Right atrium auricular region (tissue), 2 donors: ENCODE data around the gene TSR3. TPM values are rescaled to one million over a fixed set of nuclear protein-coding genes. Genes with fewer than 3 reads are reported as not detected.

Source experiments
- DNase-seq: peaks from one replicate; pipeline ENCODE4 v3.0.0-alpha.2; 2019; ENCODE audit warnings: low spot score
- H3K27ac ChIP-seq, 2 donors: fragments of 200-600 bp; sonication (generic); 1 replicate in 1 of 2; 2 replicates in 1 of 2; pipeline ENCODE4 v1.5.1; 2016 to 2019
- H3K27me3 ChIP-seq, 2 donors: fragments of 200-600 bp; sonication (generic); one replicate each; pipeline versions ENCODE4 v1.5.1 to v1.6.0; 2017 to 2019
- H3K36me3 ChIP-seq: fragments of 200-600 bp; sonication (generic); one replicate; pipeline ENCODE4 v1.5.1; 2016
- H3K4me1 ChIP-seq, 2 donors: fragments of 200-600 bp; sonication (generic); one replicate each; pipeline versions ENCODE4 v1.5.1 to v1.6.0; 2017 to 2019
- H3K4me3 ChIP-seq, 2 donors: fragments of 200-600 bp; sonication (generic); 1 replicate in 1 of 2; 2 replicates in 1 of 2; pipeline ENCODE4 v1.5.1; 2017 to 2019; ENCODE audit warnings: mild to moderate bottlenecking in 1 of 2, moderate library complexity in 1 of 2
- H3K9me3 ChIP-seq, 2 donors: fragments of 200-600 bp; sonication (generic); one replicate each; pipeline ENCODE4 v1.5.1; 2019
- total RNA-seq, 2 donors: library from RNA; depleted of rRNA; stranded (reverse); fragments of >200 nt; gene quantifications; one replicate each; pipeline ENCODE4 v1.1.0, GENCODE V29; 2016
- TF ChIP-seq, protein P1 (sequence below), 2 donors: fragments of 200-600 bp; sonication (generic); IDR thresholded peaks; one replicate each; pipeline ENCODE4 v1.5.1; 2019; ENCODE audit warnings: antibody characterized with exemption in 2 of 2

Gene TSR3
- total RNA-seq, 2 donors from 2014 or later: 72.8 to 73.7 TPM

DNA sequence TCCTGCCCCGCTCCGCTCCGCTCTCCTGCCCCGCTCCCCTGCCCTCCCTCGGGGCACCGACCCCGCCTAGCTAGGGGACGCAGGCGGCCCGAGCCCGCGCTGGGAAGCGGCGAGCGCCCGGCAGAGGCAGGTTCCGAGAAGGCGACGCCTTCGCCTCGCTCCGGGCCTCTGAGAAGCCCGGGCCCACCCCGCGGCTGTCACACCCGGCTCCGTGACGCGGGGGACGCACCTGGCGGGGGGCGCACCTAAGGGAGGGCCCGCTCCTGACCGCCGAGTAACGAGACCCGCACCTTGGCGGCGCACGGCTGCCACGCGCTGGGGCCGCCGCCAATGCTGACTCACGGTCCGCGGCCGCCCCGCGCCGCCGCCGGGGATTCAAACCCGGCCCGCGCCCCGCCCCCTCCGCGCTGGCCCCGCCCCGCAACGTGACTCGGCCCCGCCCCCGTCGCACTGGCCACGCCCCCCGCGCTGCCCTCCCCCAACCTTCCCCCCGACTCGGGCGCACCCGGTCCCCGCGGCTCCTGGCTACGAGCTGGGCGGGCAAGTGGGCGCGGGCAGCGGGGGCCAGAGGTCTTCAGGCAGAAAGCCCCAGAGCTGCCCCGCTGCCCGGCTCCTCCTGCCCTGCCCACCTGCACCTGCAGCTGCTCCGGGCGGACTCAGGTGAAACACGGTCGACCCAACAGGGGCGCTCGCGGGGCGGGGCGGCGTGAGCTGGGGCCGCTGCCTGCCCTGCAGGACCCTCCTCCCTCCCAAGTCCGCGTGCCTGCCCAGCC, 27.8 kb upstream of the TSR3 start:
- no peaks in the 10 kb centered on the region for H3K9me3 ChIP-seq
- H3K27ac ChIP-seq: peak overlapping the region; percentile 82 to 89
- no peaks in the 10 kb centered on the region for H3K27me3 ChIP-seq
- TF ChIP-seq, protein P1, sequence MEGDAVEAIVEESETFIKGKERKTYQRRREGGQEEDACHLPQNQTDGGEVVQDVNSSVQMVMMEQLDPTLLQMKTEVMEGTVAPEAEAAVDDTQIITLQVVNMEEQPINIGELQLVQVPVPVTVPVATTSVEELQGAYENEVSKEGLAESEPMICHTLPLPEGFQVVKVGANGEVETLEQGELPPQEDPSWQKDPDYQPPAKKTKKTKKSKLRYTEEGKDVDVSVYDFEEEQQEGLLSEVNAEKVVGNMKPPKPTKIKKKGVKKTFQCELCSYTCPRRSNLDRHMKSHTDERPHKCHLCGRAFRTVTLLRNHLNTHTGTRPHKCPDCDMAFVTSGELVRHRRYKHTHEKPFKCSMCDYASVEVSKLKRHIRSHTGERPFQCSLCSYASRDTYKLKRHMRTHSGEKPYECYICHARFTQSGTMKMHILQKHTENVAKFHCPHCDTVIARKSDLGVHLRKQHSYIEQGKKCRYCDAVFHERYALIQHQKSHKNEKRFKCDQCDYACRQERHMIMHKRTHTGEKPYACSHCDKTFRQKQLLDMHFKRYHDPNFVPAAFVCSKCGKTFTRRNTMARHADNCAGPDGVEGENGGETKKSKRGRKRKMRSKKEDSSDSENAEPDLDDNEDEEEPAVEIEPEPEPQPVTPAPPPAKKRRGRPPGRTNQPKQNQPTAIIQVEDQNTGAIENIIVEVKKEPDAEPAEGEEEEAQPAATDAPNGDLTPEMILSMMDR (IDR thresholded peaks at IDR 0.05): no peak
- H3K36me3 ChIP-seq: peaks cover 11% of the 10 kb centered on the region
- peak overlapping the region; percentile 47 to 70 for H3K4me3 ChIP-seq
- peaks cover 0 to 25% of the 10 kb centered on the region in 2 donors for H3K4me1 ChIP-seq
- no peak for DNase-seq

DNA sequence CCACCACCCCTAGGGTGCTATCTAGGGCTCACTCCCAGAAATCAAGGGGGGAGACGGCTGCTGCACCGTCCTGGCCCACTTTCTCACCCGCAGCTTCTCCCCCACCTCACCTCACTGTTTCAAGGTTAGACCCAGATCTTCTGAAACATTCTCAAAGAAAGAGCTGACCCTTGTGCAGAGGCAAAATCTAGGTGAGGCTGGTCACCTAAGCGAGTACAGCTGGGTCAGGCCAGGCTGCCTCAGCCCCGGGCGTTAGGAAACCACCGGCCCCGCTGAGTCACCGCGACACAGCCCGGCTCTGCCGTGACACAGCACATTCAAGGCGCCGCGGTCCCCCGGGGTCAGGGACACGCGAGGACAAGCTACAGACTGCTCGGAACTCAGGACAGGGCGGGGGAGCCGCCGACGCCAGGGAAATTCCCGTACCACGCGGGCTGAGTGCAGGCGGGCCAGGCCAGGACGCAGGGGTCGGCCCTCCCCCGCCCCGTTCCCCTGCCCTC, 27.2 kb upstream of the TSR3 start:
- DNase-seq: peak; percentile 92
- Histone ChIP-seq H3K9me3 (no peaks in the 10 kb centered on the region), H3K4me3 (peak overlapping the region; percentile 47 to 70), H3K27ac (peak overlapping the region; percentile 82 to 89), H3K4me1 (peaks cover 0 to 25% of the 10 kb centered on the region in 2 donors), H3K36me3 (peaks cover 11% of the 10 kb centered on the region), H3K27me3 (no peaks in the 10 kb centered on the region)
- TF ChIP-seq, protein P1 (IDR thresholded peaks at IDR 0.05): no peak

DNA sequence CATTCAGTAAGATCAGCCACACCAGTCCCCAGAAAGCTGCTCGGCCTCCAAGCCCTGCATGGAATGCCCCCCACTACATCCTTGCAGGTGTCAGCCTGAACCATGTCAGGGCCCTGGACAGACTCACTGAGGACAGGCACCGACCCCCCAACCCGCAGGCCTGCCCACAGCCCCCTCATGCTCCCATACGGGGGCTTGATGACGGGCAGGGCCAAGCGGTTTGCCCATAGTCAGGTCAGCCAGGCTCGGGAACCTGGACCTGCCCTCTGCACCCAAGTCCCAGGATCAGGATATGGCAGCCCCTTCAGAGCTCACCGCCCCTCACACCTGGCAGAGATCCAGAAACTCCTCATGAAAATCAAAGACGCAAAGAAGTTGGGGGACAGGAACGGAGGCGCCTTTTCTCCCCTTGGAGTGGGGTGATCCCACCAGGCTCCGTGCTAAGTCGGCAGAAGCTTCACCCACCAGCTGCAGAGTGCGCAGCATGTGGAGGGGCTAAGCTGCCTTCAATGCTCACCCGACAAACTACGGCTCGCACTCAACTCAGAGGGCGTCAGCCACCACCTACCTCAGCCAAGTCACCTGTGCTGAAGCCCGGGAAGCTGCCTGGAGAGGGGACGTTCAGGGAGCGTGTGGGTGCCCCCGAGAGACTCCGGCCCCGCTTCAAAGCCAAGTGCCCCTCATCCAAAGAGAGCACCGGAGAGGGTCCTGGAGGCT, 26.6 kb upstream of the TSR3 start:
- H3K27me3 ChIP-seq: no peaks in the 10 kb centered on the region
- no peaks in the 10 kb centered on the region for H3K9me3 ChIP-seq
- peak overlapping the region in 1 of 2 donors; percentile 70 for H3K4me3 ChIP-seq
- no peak for DNase-seq
- peaks cover 5% of the 10 kb centered on the region for H3K36me3 ChIP-seq
- peak overlapping the region; percentile 82 to 89 for H3K27ac ChIP-seq
- TF ChIP-seq, protein P1 (IDR thresholded peaks at IDR 0.05): no peak
- H3K4me1 ChIP-seq: peaks cover 0 to 25% of the 10 kb centered on the region in 2 donors

DNA sequence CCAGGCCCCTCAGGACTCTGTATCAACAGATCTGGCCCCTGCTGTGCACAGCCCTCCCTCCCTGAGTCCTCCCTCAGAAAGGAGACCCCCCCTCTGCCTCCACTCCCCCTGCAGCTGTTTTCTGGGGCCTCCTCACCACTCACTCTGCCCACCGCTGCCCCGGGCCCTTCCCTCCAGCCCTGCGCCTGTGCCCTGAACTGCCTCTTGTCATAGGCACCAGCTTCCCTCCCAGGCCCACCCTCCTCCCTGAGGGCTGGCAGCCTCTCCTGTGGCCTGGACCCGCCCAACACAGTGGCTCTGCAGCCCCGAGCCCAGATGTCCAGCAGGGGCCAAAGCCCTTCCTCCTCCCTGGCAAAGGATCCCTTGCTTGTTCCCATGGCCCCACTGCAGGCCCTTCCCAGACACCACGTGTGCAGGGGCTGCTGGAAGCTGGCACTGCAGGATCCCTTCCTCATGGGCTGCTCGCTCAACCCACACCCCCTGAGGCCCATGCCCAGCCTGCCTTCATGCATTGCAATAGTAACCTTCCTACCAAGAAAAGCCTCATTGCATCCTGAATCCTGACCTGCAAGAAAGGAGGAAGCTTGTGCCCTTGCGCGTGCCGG, 25.8 kb upstream of the TSR3 start:
- no peak for DNase-seq
- TF ChIP-seq, protein P1 (IDR thresholded peaks at IDR 0.05): no peak
- H3K36me3 ChIP-seq: no peaks in the 10 kb centered on the region
- H3K9me3 ChIP-seq: no peaks in the 10 kb centered on the region
- no peak overlapping the region for H3K4me3 ChIP-seq
- no peak overlapping the region for H3K27ac ChIP-seq
- H3K27me3 ChIP-seq: no peaks in the 10 kb centered on the region
- H3K4me1 ChIP-seq: peaks cover 0 to 25% of the 10 kb centered on the region in 2 donors

DNA sequence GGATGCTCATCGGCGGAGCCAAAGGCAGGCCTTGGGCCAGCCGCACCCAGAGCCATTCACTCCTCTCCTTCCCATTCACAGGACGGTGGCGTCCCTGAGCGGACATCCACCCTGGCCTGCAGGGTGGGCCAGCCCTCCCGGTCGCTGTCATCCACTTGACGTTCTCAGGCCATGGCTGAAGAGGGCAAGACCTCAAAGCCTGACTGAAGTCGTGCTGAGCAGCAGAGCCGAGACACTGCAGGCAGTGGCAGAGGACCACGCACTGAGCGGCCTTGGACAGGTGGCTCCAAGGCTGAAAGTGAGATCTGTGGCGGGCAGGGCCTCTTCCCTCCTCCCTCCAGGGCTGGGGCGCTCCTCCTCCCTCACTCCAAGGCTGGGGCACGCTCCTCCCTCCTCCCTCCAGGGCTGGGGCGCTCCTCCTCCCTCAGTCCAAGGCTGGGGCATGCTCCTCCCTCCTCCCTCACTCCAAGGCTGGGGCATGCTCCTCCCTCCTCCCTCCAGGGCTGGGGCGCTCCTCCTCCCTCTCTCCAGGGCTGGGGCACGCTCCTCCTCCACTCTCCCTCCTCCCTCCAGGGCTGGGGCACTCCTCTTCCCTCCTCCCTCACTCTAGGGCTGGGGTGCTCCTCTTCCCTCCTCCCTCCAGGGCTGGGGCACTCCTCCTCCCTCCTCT, 24.2 kb upstream of the TSR3 start:
- DNase-seq: no peak
- TF ChIP-seq, protein P1 (IDR thresholded peaks at IDR 0.05): no peak
- peaks cover 0 to 25% of the 10 kb centered on the region in 2 donors for H3K4me1 ChIP-seq
- no peaks in the 10 kb centered on the region for H3K9me3 ChIP-seq
- no peaks in the 10 kb centered on the region for H3K36me3 ChIP-seq
- no peak overlapping the region for H3K4me3 ChIP-seq
- no peak overlapping the region for H3K27ac ChIP-seq
- H3K27me3 ChIP-seq: no peaks in the 10 kb centered on the region
